Measurements from ENCODE around the gene SHOC2.

DNA sequence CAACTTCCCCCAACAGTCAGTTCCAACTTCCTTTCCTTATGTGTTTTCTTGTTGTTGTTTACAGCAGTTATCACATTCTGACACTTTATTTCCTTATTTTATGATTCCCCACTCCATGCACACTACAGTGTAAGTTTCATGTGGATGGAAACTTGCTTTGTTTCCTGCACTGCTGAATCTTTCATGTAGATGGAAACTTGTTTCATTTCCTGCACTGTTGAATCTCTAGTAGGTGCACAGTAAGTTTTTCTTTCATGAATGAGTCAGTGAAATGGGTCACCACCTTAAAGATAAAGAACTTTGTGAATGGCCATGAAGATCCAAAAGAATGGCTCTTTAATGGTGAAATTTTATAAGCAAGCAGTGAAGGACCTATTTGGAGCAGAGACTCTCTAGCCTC is 61.4 kb downstream of the SHOC2 start:
- no peak for TF ChIP-seq ZNF384 (IDR thresholded peaks at IDR 0.05)
- no peak for TF ChIP-seq ELF4 (IDR thresholded peaks at IDR 0.05)
